Activated CD8-positive, alpha-beta T cell treated with anti-CD3 and anti-CD28 coated beads, Interleukin-2, amount 10 ng/mL, durations not matched to agents 7 days and 5 days (primary cell): ENCODE data around the gene CHORDC1. TPM values are rescaled to one million over a fixed set of nuclear protein-coding genes. Genes with fewer than 3 reads are reported as not detected.
A peak's percentile ranks its signal among the peaks of the same experiment; 100 is the strongest.
"Not testable (repeated sequence)": the region's sequence is repeated elsewhere in the genome, so short reads cannot be mapped to it uniquely, and the experiment has no call there.

Experiments used
- ATAC-seq: fragments of 150-1000 bp; cut with Tn5 transposase; one replicate; pipeline ENCODE4 v1.10.0; 2021; ENCODE audit warnings: moderate library complexity
- CTCF ChIA-PET: fragments of 350-600 bp; sonication (Branson Sonifier 250); formaldehyde crosslinking; loops from one replicate; lab custom pipeline; 2021; ENCODE audit warnings: antibody characterized with exemption; lab: Charles Lee
- POLR2A ChIA-PET: fragments of 350-600 bp; sonication (Branson Sonifier 250); formaldehyde crosslinking; loops from one replicate; lab custom pipeline; 2021; ENCODE audit warnings: antibody characterized with exemption; lab: Charles Lee
- DNase-seq: peaks from one replicate; pipeline ENCODE4 v3.0.0-alpha.2; 2020
- H3K27ac Mint-ChIP-seq: one replicate; pipeline ENCODE4 v1.8.0; 2021; ENCODE audit warnings: mild to moderate bottlenecking, mixed read lengths
- H3K27me3 Mint-ChIP-seq: one replicate; pipeline ENCODE4 v1.8.0; 2021; ENCODE audit warnings: low read depth, mixed read lengths
- H3K36me3 Mint-ChIP-seq: one replicate; pipeline ENCODE4 v1.8.0; 2021; ENCODE audit warnings: low read depth, mixed read lengths
- H3K4me1 Mint-ChIP-seq: one replicate; pipeline ENCODE4 v1.8.0; 2021; ENCODE audit warnings: low read depth, mixed read lengths
- H3K4me3 Mint-ChIP-seq: one replicate; pipeline ENCODE4 v1.8.0; 2021; ENCODE audit warnings: mild to moderate bottlenecking, mixed read lengths
- H3K9me3 Mint-ChIP-seq: one replicate; pipeline ENCODE4 v1.8.0; 2022; ENCODE audit warnings: mixed read lengths; ENCODE audit not compliant: insufficient read depth
- total RNA-seq, 2 experiments: library from RNA; stranded (reverse); gene quantifications; one replicate each; pipeline ENCODE4 v1.2.3, GENCODE V29; 2021

Gene CHORDC1
- total RNA-seq, 2 experiments from 2014 or later: 66.7 to 68.4 TPM

DNA sequence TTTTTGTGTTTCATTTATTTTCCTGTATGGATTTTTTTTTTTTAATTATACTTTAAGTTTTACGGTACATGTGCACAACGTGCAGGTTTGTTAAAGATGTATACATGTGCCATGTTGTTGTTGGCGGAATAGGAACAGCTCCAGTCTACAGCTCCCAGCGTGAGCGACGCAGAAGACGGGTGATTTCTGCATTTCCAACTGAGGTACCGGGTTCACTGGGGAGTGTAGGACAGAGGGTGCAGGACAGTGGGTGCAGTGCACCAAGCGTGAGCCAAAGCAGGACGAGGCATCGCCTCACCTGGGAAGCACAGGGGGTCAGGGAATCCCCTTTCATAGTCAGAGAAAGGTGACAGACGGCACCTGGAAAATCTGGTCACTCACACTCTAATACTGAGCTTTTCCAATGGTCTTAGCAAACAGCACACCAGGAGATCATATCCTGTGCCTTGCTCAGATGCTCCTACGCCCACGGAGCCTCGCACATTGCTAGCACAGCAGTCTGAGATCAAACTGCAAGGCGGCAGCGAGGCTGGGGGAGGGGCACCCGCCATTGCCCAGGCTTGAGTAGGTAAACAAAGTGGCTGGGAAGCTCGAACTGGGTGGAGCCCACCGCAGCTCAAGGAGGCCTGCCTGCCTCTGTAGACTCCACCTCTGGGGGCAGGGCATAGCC is 17.3 kb upstream of the CHORDC1 start:
- ATAC-seq, DNase-seq, H3K27ac Mint-ChIP-seq, H3K4me3 Mint-ChIP-seq, POLR2A ChIA-PET, H3K36me3 Mint-ChIP-seq, CTCF ChIA-PET, H3K9me3 Mint-ChIP-seq, H3K4me1 Mint-ChIP-seq: not testable (repeated sequence)
- peaks cover 20% of the 10 kb centered on the region for H3K27me3 Mint-ChIP-seq

DNA sequence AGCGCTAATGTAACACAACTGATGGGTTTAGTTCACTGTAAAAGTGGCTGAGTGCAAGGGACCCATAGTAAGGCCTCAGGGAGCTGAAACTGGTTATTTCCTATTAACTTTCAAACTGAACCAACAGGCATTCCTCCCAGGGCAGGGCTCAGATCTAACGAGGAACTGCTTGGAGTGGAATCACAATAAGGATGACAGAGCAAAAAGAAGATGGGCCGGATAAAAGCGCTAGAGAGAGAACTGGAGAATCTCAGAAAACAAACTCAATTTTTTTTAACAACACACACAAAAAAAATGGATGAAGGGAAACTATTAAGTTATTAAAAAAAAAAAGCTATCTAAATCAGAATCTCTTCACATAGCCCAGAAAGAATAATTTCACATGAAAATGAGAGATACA is 14.2 kb upstream of the CHORDC1 start:
- Mint-ChIP-seq H3K36me3 (no peaks in the 10 kb centered on the region), H3K4me1 (no peaks in the 10 kb centered on the region), H3K9me3 (no peaks in the 10 kb centered on the region), H3K4me3 (no peak overlapping the region), H3K27me3 (peaks cover 15% of the 10 kb centered on the region), H3K27ac (no peak overlapping the region)
- ATAC-seq (no peak), DNase-seq (no peak)
- POLR2A ChIA-PET: no interaction called here
- CTCF ChIA-PET: no interaction called here

GRCh38 chr11:90235526-90235925 is 12.7 kb upstream of the CHORDC1 start:
- Mint-ChIP-seq H3K4me3 (no peak overlapping the region), H3K27ac (no peak overlapping the region), H3K27me3 (peaks cover 20% of the 10 kb centered on the region), H3K36me3 (no peaks in the 10 kb centered on the region), H3K4me1 (no peaks in the 10 kb centered on the region), H3K9me3 (no peaks in the 10 kb centered on the region)
- ChIA-PET CTCF (no interaction called here), POLR2A (no interaction called here)
- ATAC-seq (no peak), DNase-seq (no peak)

DNA sequence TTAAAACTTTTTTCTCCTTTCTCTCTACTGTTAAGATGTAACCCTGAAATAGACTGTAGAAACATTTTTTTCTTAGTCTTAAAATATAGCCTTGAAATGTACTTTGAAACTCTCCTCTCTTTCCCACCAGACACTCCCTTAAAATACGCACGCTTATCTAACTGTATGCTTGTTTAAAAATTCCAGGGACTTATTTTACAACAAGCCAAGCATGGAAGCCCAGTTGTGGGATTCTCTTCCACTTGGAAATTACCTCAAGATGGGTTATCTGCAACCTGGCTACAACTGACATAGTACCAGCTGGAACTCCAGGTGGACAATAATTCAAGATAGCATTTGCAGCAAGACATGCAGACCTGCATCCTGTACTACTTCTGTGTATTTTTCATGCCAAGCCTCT is 12.1 kb upstream of the CHORDC1 start:
- Mint-ChIP-seq H3K4me3 (no peak overlapping the region), H3K27ac (no peak overlapping the region), H3K4me1 (no peaks in the 10 kb centered on the region), H3K27me3 (peaks cover 20% of the 10 kb centered on the region), H3K36me3 (no peaks in the 10 kb centered on the region), H3K9me3 (no peaks in the 10 kb centered on the region)
- ChIA-PET CTCF (interaction anchor here (1.5 kb wide), 1 partner anchor 30 kb away, joined by 4 read pairs; no protein-coding TSS in a partner anchor), POLR2A (no interaction called here)
- no peak for ATAC-seq
- DNase-seq: no peak

GRCh38 chr11:90229791-90230190 is 6.9 kb upstream of the CHORDC1 start:
- H3K36me3 Mint-ChIP-seq: no peaks in the 10 kb centered on the region
- H3K4me3 Mint-ChIP-seq: no peak overlapping the region
- peaks cover 9% of the 10 kb centered on the region for H3K27me3 Mint-ChIP-seq
- no peak overlapping the region for H3K27ac Mint-ChIP-seq
- H3K4me1 Mint-ChIP-seq: peaks cover 2% of the 10 kb centered on the region
- ATAC-seq: no peak
- H3K9me3 Mint-ChIP-seq: no peaks in the 10 kb centered on the region
- ChIA-PET POLR2A (no interaction called here), CTCF (no interaction called here)
- no peak for DNase-seq

DNA sequence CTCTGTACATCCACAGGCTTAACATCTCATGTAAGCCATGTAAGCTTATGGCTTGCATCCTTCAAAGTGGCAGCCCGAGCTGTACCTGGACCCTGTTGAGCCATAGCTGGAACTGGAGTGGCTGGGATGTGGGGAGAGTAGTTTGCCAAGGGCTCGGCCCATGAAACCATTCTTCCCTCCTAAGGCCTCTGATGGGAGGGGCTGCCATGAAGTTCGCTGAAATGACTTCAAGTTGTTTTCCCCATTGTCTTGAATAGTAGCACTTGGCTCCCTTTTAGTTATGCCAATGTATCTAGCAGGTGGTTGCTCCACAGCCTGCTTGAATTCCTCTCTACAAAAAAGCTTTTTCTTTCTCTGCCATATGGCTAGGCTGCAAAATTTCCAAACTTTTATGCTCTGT is 5.2 kb upstream of the CHORDC1 start:
- peaks cover 5% of the 10 kb centered on the region for H3K4me1 Mint-ChIP-seq
- H3K27me3 Mint-ChIP-seq: peaks cover 8% of the 10 kb centered on the region
- no peak overlapping the region for H3K27ac Mint-ChIP-seq
- no peak for ATAC-seq
- no peaks in the 10 kb centered on the region for H3K9me3 Mint-ChIP-seq
- no peak for DNase-seq
- ChIA-PET CTCF (interaction anchor here (1.0 kb wide), 1 partner anchor 24 kb away, joined by 3 read pairs; no protein-coding TSS in a partner anchor), POLR2A (no interaction called here)
- H3K4me3 Mint-ChIP-seq: no peak overlapping the region
- H3K36me3 Mint-ChIP-seq: no peaks in the 10 kb centered on the region

DNA sequence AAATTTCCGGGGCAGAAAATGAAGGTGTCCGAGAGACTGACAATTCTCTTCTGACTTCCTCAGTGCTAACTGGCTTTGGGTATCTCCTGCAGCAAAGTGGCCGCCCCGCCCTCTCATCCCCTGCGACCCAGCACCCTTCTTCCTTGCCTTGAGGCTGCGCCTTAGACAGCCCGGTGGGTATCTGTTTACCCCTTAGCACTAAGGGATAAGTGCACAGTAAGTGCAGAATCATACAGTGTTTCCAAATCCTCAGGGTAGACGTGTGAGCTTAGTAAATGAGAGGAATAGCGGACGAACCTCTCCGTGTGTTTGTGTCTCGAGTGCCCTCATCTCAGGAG is 368 bp upstream of the CHORDC1 start:
- no peaks in the 10 kb centered on the region for H3K9me3 Mint-ChIP-seq
- H3K36me3 Mint-ChIP-seq: peaks cover 35% of the 10 kb centered on the region
- H3K4me3 Mint-ChIP-seq: peak overlapping the region; percentile 98
- DNase-seq (no peak), ATAC-seq (no peak)
- POLR2A ChIA-PET: interaction anchor here (0.6 kb wide), 1 partner anchor 102 kb away, joined by 3 read pairs; no protein-coding TSS in a partner anchor
- H3K4me1 Mint-ChIP-seq: peaks cover 38% of the 10 kb centered on the region
- no peaks in the 10 kb centered on the region for H3K27me3 Mint-ChIP-seq
- CTCF ChIA-PET: interaction anchor here (1.5 to 2.9 kb wide), 3 partner anchors 18 to 21 kb away, joined by 3 to 19 read pairs (median 4); no protein-coding TSS in a partner anchor
- peak overlapping the region; percentile 97 for H3K27ac Mint-ChIP-seq

GRCh38 chr11:90221803-90222458 is 918 bp downstream of the CHORDC1 start:
- peaks cover 47% of the 10 kb centered on the region for H3K4me1 Mint-ChIP-seq
- no peaks in the 10 kb centered on the region for H3K9me3 Mint-ChIP-seq
- H3K27ac Mint-ChIP-seq: peak overlapping the region; percentile 97
- CTCF ChIA-PET: interaction anchor here (0.9 to 2.9 kb wide), 4 partner anchors 8 to 19 kb away, joined by 3 to 19 read pairs (median 3); no protein-coding TSS in a partner anchor
- peaks cover 40% of the 10 kb centered on the region for H3K36me3 Mint-ChIP-seq
- POLR2A ChIA-PET: interaction anchor here (1.1 kb wide), 1 partner anchor 10 kb away, joined by 6 read pairs; no protein-coding TSS in a partner anchor
- DNase-seq (no peak), ATAC-seq (peak; percentile 9)
- no peaks in the 10 kb centered on the region for H3K27me3 Mint-ChIP-seq
- H3K4me3 Mint-ChIP-seq: peak overlapping the region; percentile 98

GRCh38 chr11:90220391-90220790 is 2.5 kb downstream of the CHORDC1 start:
- Mint-ChIP-seq H3K27ac (peak overlapping the region; percentile 12), H3K4me1 (peaks cover 52% of the 10 kb centered on the region), H3K27me3 (no peaks in the 10 kb centered on the region), H3K4me3 (peak overlapping the region; percentile 98), H3K9me3 (no peaks in the 10 kb centered on the region), H3K36me3 (peaks cover 47% of the 10 kb centered on the region)
- DNase-seq (no peak), ATAC-seq (no peak)
- POLR2A ChIA-PET: no interaction called here
- CTCF ChIA-PET: interaction anchor here (4.6 kb wide), 1 partner anchor 15 kb away, joined by 28 read pairs; no protein-coding TSS in a partner anchor

- ATAC-seq (no peak), DNase-seq (no peak)
- ChIA-PET CTCF (interaction anchor here (4.6 kb wide), 1 partner anchor 14 kb away, joined by 28 read pairs; no protein-coding TSS in a partner anchor), POLR2A (no interaction called here)
- H3K4me1 Mint-ChIP-seq: peaks cover 52% of the 10 kb centered on the region
- no peak overlapping the region for H3K27ac Mint-ChIP-seq
- H3K4me3 Mint-ChIP-seq: no peak overlapping the region
- peaks cover 47% of the 10 kb centered on the region for H3K36me3 Mint-ChIP-seq
- no peaks in the 10 kb centered on the region for H3K9me3 Mint-ChIP-seq
- H3K27me3 Mint-ChIP-seq: no peaks in the 10 kb centered on the region
Measured at GRCh38 chr11:90219438-90219837, 3.4 kb downstream of the CHORDC1 start.

GRCh38 chr11:90218606-90219005 is 4.2 kb downstream of the CHORDC1 start:
- ChIA-PET CTCF (interaction anchor here (4.6 kb wide), 1 partner anchor 13 kb away, joined by 28 read pairs; no protein-coding TSS in a partner anchor), POLR2A (no interaction called here)
- H3K4me1 Mint-ChIP-seq: peaks cover 50% of the 10 kb centered on the region
- H3K36me3 Mint-ChIP-seq: peaks cover 49% of the 10 kb centered on the region
- no peaks in the 10 kb centered on the region for H3K9me3 Mint-ChIP-seq
- no peak overlapping the region for H3K27ac Mint-ChIP-seq
- H3K27me3 Mint-ChIP-seq: no peaks in the 10 kb centered on the region
- DNase-seq (no peak), ATAC-seq (no peak)
- H3K4me3 Mint-ChIP-seq: no peak overlapping the region

DNA sequence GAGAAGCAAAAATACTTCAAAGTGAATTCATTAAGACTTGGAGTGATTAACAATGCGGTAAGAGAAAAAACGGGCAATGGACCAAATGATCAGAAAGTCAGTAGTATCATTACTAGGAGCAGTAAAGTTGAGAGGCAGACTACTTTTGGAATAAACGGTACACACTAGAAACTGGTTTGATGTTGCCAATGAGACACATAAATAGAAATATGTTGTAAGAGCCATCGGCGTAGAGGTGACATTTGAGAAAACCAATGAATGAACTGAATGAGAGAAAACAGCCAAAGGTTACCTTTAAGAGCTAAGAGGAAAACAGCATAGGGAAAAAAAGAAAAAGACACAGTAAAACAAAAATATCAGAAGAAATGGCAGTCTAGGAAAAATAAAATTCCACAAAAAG is 6.2 kb downstream of the CHORDC1 start:
- POLR2A ChIA-PET: no interaction called here
- H3K27ac Mint-ChIP-seq: no peak overlapping the region
- no peaks in the 10 kb centered on the region for H3K9me3 Mint-ChIP-seq
- CTCF ChIA-PET: interaction anchor here (4.6 kb wide), 1 partner anchor 11 kb away, joined by 28 read pairs; no protein-coding TSS in a partner anchor
- no peak overlapping the region for H3K4me3 Mint-ChIP-seq
- H3K27me3 Mint-ChIP-seq: no peaks in the 10 kb centered on the region
- DNase-seq (no peak), ATAC-seq (no peak)
- H3K4me1 Mint-ChIP-seq: peaks cover 49% of the 10 kb centered on the region
- peaks cover 54% of the 10 kb centered on the region for H3K36me3 Mint-ChIP-seq
